Endothelial cell (in vitro differentiated cells): ENCODE measurements around the gene NFATC1. TPM values are rescaled to one million over a fixed set of nuclear protein-coding genes. Genes with fewer than 3 reads are reported as not detected.

Experiments
- DNase-seq: peaks from one replicate; pipeline ENCODE4 v3.0.0; 2021; ENCODE audit warnings: low spot score
- H3K27ac Mint-ChIP-seq: one replicate; pipeline ENCODE4 v1.8.0; 2021; ENCODE audit warnings: mixed read lengths, inconsistent platforms; ENCODE audit not compliant: unreplicated experiment
- H3K27me3 Mint-ChIP-seq: one replicate; pipeline ENCODE4 v1.8.0; 2021; ENCODE audit warnings: mild to moderate bottlenecking, moderate library complexity, mixed read lengths, inconsistent platforms; ENCODE audit not compliant: unreplicated experiment
- H3K36me3 Mint-ChIP-seq: one replicate; pipeline ENCODE4 v1.8.0; 2021; ENCODE audit warnings: mild to moderate bottlenecking, low read depth, mixed read lengths, inconsistent platforms; ENCODE audit not compliant: unreplicated experiment
- H3K4me1 Mint-ChIP-seq: one replicate; pipeline ENCODE4 v1.8.0; 2021; ENCODE audit warnings: mild to moderate bottlenecking, mixed read lengths, inconsistent platforms; ENCODE audit not compliant: unreplicated experiment
- H3K4me3 Mint-ChIP-seq: one replicate; pipeline ENCODE4 v1.8.0; 2021; ENCODE audit warnings: mild to moderate bottlenecking, mixed read lengths, inconsistent platforms; ENCODE audit not compliant: unreplicated experiment
- H3K9me3 Mint-ChIP-seq: one replicate; pipeline ENCODE4 v1.8.0; 2021; ENCODE audit warnings: mixed read lengths, inconsistent platforms; ENCODE audit not compliant: unreplicated experiment
- total RNA-seq: library from RNA; stranded (reverse); fragmentation: NEBNext Ultra II Directional; extraction: Animal tissue kit (Norgen Biotek cat#: 25700); gene quantifications from one replicate; pipeline ENCODE4 v1.2.1, GENCODE V29; 2021; ENCODE audit not compliant: unreplicated experiment
- TF ChIP-seq, protein P1 (sequence below): fragments of 200-600 bp; sonication (generic); IDR thresholded peaks from one replicate; pipeline ENCODE4 v1.5.0; 2021; ENCODE audit warnings: antibody characterized with exemption; ENCODE audit not compliant: unreplicated experiment

The NFATC1 gene
- total RNA-seq, 1 donor from 2014 or later: 40.6 TPM

DNA sequence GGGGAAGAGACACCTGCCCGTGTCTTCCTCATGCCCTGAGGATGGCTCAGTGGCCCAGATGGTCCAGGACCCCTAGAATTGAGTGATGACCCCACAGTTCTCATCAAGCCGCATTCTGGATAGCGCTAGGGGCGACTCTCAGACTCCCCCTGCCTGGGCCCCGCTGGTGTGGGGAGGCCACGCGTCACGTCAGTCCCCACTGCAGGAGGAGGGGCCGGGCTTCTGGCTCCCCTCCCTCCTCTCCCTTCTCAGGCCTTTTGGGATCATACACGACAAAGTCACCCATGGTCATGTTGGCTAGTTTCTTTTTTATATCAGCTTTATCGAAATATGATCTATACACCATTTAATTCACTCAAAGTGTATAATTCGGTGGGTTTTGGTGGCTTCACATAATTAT is 61.5 kb downstream of the NFATC1 start:
- Mint-ChIP-seq H3K4me3 (peak overlapping the region; percentile 56), H3K27ac (peak overlapping the region; percentile 70), H3K27me3 (peaks cover 10% of the 10 kb centered on the region), H3K9me3 (no peaks in the 10 kb centered on the region), H3K4me1 (peaks cover 17% of the 10 kb centered on the region), H3K36me3 (peaks cover 4% of the 10 kb centered on the region)
- TF ChIP-seq, protein P1, sequence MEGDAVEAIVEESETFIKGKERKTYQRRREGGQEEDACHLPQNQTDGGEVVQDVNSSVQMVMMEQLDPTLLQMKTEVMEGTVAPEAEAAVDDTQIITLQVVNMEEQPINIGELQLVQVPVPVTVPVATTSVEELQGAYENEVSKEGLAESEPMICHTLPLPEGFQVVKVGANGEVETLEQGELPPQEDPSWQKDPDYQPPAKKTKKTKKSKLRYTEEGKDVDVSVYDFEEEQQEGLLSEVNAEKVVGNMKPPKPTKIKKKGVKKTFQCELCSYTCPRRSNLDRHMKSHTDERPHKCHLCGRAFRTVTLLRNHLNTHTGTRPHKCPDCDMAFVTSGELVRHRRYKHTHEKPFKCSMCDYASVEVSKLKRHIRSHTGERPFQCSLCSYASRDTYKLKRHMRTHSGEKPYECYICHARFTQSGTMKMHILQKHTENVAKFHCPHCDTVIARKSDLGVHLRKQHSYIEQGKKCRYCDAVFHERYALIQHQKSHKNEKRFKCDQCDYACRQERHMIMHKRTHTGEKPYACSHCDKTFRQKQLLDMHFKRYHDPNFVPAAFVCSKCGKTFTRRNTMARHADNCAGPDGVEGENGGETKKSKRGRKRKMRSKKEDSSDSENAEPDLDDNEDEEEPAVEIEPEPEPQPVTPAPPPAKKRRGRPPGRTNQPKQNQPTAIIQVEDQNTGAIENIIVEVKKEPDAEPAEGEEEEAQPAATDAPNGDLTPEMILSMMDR: no peak
- DNase-seq: no peak

DNA sequence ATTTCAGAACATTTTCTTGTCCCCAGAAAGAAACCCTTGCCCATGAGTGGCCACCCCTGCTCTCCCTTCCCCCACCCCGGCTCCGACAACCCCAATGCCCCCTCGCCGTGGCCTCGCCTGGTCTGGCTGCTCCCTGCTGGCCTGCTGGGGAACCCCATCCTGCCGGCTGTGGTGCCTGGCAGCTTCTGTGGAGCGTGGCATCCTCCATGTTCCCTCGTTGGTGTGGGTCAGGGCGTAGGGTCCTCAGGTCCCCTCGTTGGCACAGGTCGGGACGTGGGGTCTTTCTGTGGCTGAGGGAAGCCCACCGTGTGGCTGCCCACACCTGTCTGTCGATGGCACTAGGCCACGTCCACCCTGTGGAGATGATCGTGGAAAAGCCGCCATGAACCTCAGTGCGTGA is 61.9 kb downstream of the NFATC1 start:
- DNase-seq: no peak
- no peaks in the 10 kb centered on the region for H3K9me3 Mint-ChIP-seq
- TF ChIP-seq, protein P1: no peak
- H3K27me3 Mint-ChIP-seq: peaks cover 10% of the 10 kb centered on the region
- H3K4me1 Mint-ChIP-seq: peaks cover 17% of the 10 kb centered on the region
- peaks cover 4% of the 10 kb centered on the region for H3K36me3 Mint-ChIP-seq
- peak overlapping the region; percentile 70 for H3K27ac Mint-ChIP-seq
- peak overlapping the region; percentile 56 for H3K4me3 Mint-ChIP-seq

DNA sequence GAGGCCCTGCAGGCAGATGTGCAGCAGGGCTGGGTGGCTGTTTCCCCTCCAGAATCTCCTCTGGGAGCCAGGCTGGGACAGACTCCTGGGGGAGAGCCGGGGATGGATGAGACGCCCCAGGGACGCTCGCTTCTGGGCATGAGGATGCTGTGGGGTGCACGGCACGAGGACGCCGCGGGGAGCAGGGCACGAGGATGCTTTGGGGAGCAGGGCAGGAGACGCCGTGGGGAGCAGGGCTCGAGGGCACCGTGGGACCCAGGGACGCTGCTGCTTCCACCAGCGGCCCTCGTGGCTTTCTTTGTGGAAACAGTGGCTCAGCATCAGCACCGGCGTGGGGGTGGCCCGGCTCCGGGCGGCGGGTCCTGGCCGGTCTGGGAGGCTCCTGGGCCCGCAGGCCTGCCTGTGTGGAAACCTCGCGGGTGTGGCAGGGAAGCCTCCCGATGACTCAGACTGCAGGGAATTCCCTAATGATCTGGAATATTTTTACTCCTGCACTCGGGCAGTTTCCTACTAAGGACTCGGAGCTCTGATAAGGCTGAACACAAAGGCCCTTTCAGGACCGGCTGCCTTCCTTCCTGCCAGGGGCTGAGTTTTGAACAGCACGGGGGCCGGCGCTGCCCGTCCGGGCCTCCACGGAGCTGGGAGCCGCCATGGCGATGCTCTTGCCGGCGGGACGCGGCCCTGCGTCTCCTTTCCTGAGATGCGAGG is 62.6 kb downstream of the NFATC1 start:
- Mint-ChIP-seq H3K27ac (peak overlapping the region; percentile 92), H3K4me1 (peaks cover 17% of the 10 kb centered on the region), H3K4me3 (no peak overlapping the region), H3K9me3 (no peaks in the 10 kb centered on the region), H3K27me3 (peaks cover 10% of the 10 kb centered on the region), H3K36me3 (peaks cover 4% of the 10 kb centered on the region)
- DNase-seq: peak; percentile 58
- TF ChIP-seq, protein P1: no peak

DNA sequence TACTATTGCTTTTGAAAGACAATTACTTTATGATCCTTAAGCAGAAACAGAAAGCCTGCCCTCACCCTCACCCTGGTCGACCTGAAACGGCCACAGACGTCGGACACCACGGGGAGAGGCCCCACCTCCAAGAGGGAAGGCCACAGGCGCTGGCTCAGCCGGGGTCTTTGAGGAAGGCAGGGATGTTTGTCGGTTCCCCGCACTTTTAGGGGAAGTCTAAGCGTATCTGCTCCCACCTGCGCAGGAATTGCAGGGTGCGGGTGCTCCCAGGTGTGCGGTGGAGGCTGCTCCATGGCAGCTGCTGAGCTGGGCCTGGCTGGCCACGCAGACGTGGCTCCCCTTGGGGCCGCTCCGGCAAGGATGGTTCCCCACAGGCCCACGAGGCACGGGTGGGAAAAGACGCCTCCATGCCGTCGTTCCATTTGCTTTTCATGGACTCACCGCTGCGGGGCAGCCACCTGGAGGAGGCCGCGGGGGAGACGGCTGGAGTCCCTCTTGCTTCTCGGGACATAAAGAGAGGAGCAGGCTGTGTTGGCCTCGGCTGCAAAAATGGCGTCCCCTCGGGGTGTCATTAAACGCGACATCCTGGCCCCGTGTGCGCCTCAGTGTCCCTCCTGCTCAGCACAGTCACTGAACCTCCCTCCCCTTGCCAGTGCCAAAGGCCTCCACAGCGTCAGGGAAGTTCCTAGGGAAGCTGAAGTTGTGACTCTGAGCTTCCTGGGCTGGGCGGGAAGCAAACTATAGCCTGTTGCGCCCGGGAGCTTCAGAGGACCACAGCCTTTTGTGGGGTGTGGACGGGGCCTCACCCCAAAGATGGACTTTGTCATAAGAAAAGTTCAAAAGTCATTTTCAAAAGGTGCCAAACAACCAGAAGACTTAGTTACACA is 63.4 kb downstream of the NFATC1 start:
- Mint-ChIP-seq H3K4me3 (no peak overlapping the region), H3K27me3 (peaks cover 10% of the 10 kb centered on the region), H3K27ac (peak overlapping the region; percentile 92), H3K4me1 (peaks cover 17% of the 10 kb centered on the region), H3K9me3 (no peaks in the 10 kb centered on the region), H3K36me3 (peaks cover 4% of the 10 kb centered on the region)
- TF ChIP-seq, protein P1: no peak
- DNase-seq: no peak
